Astrocyte (in vitro differentiated cells and primary cell): ENCODE measurements around the gene ELMO1.

Experiments
- CTCF ChIP-seq: IDR thresholded peaks from 2 replicates; pipeline ENCODE4 v1.5.1; 2011; ENCODE audit warnings: low read depth, mild to moderate bottlenecking, inconsistent platforms, low read length, moderate library complexity; ENCODE audit not compliant: insufficient read depth
- EZH2 ChIP-seq: IDR thresholded peaks from 2 replicates; pipeline ENCODE4 v1.6.1; 2012; ENCODE audit warnings: mild to moderate bottlenecking, low read length, inconsistent platforms; ENCODE audit not compliant: insufficient read depth

GRCh38 chr7:37351716-37352115 lies 96.9 kb downstream of the ELMO1 start:
- no peak for TF ChIP-seq CTCF
- no peak for TF ChIP-seq EZH2
